Medulla oblongata (tissue), 1 donor: ENCODE results near the gene SLC38A2.

Source experiments
- DNase-seq: peaks from one replicate; pipeline ENCODE4 v3.0.0-alpha.2; 2015; ENCODE audit errors: extremely low spot score

SLC38A2 gene

GRCh38 chr12:46391630-46392029 is 19.1 kb upstream of the SLC38A2 start:
- DNase-seq, result no peak

DNA sequence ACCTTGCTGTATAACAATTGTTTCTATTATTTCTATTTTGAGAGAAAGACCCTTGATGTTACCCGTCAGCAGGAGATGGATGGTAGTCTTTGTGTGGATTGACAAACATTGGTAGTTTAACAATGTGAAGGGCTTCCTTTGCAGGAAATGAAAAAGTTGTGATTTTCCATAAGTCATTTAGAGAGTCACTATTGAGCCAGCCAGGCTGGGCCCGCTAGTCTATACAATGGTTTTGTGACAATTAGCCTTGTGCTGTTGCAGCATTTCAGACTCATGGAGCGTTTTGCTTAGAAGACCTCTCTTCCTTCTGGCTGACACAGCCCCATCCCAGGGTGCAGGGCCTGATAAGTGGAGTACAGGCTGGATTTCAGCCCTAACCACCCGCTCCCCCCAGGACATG is 18.3 kb upstream of the SLC38A2 start:
- DNase-seq, result no peak

GRCh38 chr12:46390304-46390703 is 17.7 kb upstream of the SLC38A2 start:
- no peak for DNase-seq

DNA sequence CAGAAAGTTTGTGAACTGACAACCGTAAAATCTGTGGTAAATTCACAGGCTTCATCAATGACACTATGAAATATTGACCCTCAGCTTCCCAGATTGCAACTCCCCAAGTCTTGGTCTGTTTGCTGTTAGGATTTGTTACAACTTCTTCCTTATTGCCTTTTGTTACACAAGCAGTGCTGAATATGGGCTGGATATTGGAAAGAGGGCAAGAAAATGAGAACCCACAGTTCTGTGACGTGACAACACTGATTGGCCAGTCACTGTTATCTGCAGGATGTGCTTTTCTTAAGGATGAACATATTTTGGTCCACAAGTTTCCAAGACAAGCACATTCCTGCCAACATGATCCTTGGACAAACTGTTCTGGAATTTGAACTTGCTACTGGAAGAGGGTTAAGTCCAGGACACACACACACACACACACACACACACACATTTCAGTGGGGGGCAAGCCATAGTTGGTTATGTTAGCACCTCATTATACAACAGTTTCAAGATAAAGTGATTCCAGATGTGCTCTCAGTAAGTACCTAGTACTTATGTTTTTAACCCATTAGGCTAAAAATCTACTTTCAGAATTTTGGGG is 16.6 kb upstream of the SLC38A2 start:
- no peak for DNase-seq

GRCh38 chr12:46388427-46389021 is 16.0 kb upstream of the SLC38A2 start:
- DNase-seq, result no peak

GRCh38 chr12:46387670-46388069 is 15.1 kb upstream of the SLC38A2 start:
- no peak for DNase-seq

GRCh38 chr12:46386877-46387629 is 14.5 kb upstream of the SLC38A2 start:
- peak; percentile 75 for DNase-seq

- no peak for DNase-seq
Measured at GRCh38 chr12:46386360-46386867, 13.8 kb upstream of the SLC38A2 start.

GRCh38 chr12:46385438-46385837 is 12.9 kb upstream of the SLC38A2 start:
- DNase-seq, result no peak

DNA sequence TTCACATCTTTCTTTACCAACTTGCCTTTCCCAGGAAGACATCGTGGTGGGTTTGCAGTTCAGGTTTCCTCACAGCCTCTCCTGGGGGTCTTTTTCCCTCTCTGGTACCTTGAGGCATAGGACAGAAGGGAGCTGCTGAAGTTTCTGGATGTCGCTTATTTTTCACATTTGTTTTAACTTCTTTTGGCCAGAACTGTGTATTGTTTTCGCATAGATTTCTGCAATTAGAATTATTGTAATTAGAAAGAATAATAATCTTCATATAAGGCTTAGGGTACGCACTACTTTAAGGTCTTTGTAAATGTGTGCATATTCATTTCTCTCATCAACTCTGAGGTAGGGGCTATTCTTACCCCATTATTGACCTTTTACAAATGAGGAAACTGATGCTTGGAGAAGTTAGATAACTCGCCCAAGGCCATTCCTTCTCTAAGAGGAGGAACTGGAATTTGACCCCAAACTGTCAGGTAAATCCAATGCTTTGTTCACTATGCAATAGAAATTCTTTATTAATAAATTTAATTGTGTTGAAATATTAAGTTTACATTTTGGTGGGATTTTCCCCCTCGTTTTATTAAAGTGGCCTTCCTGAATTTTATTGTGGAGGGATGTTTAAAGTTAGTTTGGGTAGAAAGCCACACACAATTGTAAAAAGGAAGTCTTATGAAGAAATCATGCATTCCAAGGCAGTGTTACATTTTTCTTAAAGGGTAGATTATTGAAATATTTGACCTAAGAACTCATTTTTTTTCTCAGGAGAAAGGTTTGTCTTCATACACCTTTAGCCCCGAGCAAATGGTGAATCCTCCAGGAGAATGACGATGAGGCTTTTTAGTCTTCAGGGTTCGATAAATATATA is 12.1 kb upstream of the SLC38A2 start:
- no peak for DNase-seq

DNA sequence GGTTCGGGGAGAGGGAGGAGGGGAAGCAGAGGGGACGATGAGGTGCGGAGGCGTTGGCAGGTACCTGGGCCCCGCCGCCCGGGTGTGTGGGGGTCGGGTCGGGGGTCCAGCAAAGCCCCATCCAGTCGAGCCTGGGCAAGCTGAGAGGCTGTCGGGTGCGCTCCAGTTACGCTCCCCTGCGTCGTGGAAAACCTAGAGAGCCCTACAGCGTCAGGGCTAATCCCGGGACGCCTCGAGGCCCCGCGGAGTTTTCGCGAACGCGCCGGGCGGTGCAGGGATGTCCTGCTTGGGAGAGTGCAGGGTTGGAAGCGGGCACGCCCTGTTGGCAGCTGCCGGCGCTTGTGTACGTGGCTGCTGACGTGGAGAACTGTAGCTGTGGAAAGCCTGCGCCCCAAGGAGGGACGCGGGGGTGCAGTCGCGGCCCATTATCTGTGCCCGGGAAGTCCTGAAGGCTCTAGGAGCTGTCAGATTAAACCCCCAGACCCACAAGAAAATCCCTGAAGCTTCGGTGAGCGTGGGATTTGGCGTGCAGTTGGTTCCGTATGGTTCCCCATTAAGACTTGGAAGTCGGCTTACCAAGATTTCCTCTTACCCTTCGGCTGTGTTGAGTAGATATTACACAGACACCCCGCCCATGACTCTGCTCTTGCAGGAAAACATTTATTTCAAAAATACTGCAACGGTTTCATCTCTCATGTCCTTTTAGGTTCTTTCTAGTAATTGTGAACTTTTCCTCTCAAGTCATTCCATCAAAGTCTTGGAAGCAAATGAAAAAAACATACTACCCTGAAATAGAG is 11.3 kb upstream of the SLC38A2 start:
- peak; percentile 87 for DNase-seq

GRCh38 chr12:46382964-46383653 is 10.5 kb upstream of the SLC38A2 start:
- peak; percentile 98 for DNase-seq

DNA sequence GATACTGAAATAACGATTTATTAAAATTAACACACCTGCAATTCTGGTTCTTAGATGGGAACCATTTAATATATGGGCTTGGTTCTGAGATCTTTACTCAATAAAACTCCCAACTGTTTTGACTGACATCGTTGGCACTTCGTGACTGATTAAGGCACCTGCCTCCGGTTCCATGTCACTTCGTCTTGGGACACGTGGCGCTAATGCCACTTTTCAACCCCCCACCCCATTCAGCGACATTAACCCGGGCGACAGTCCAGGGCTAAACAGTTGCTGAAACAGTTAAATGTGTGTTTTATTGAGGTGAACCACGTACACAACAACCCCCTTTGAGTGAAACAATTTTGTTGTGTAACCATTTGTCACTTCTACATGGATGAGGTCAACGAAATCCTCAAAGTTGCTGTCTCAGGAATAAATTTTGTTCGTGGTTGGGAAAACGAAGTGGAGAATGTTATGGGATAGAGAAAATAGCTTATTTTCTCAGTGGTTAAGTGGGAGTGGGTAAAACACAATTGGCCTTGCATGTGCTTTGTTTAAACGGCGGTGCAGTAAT is 9.9 kb upstream of the SLC38A2 start:
- peak; percentile 43 for DNase-seq

DNA sequence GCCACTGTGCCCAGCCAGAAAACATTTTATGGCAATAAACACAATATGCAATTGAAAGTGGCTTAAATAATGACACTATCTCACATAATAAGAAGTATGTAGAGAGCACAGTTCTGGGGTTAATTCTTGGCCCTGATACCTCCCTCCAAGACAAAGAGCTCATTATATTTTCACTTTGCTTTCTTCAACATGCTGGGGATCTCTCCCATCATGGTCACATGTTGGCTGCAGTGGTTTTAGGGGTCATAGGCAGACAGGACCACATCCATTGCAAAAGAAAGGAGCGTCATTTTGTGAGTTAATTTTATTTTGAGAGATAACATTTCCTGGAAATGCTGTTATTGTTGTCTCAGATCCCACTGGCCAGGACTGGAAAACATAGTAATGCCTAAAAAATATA is 8.3 kb upstream of the SLC38A2 start:
- no peak for DNase-seq

DNA sequence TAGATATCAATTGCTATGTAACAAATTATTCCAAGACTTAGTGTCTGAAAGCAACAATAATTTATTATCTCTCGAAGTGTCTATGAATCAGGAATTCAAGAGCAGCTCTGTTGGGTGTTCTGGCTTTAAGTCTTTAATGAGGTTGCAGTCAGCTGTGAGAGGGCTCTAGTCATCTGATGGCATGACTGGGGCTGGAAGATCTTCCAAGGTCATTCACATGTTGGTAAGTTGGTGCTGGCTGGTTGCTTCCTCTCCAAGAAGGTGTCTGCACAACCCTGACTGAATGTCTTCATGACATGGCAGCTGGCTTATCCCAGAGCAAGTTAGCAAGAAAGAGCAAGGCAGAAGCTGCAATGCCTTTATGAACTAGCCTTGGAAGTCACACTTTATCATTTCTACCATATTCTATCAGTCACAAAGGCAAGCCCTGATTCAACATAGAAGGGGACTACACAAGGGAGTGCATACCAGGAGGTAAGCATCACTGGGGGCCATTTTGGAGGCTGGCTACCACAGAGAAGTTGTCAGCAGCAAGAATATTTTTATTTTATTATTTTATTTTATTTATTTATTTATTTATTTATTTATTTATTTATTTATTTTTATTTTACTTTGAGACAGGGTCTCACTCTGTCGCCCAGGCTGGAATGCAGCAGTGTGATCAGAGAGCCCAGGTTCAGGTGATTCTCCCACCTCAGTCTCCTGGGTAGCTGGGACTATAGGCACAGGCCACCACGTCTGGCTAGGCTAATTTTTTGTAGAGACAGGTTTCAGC is 7.6 kb upstream of the SLC38A2 start:
- no peak for DNase-seq

DNA sequence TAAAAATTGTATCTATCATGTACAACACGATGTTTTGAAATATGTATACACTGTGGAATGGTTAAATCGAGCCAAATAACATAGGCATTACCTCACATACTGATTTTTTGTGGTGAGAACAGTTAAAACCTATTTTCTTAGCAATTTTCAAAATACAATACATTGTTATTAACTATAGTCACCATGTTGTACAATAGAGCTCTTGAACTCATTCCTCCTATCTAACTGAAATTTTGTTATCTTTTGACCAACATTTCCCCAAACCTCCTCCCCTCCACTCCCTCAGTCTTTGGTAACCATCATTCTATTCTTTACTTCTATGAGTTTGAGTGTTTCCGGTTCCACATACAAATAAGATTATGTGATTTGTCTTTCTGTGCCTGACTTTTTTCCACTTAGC is 6.8 kb upstream of the SLC38A2 start:
- DNase-seq, result no peak

DNA sequence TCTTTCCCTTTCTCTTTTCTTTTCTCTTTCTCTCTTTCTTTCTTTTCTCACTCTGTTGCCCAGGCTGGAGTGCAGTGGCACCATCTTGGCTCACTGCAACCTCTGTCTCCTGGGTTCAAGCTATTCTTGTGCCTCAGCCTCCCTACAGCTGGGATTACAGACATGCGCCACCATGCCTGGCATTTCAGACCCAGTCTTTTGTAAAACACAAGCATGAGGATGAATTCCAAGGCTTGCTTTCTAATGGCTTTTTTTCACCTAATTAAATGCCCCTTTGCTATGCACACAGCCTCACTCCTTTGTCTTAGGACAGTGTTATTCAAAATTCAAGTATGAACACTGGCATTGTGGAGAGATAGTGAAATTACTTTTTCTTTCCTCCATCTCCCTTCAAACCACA is 6.0 kb upstream of the SLC38A2 start:
- no peak for DNase-seq

DNA sequence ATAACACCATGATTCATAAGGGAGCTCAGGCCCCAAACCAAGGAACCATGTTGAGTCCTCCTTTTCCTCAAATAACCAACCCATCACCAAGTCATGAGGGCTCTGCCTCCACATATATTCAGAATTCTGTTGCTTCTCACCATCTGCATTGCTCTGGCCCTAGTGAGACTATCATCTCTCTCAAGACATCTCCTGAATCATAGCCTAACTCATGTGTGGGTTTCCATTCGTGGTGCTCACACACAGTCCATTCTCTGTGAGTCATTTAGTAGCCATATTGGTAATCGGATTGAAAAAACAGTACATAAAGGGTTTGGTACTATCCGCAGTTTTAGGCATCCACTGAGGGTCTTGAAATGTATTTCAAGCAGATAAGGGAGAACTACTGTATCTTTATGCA is 5.1 kb upstream of the SLC38A2 start:
- no peak for DNase-seq

DNA sequence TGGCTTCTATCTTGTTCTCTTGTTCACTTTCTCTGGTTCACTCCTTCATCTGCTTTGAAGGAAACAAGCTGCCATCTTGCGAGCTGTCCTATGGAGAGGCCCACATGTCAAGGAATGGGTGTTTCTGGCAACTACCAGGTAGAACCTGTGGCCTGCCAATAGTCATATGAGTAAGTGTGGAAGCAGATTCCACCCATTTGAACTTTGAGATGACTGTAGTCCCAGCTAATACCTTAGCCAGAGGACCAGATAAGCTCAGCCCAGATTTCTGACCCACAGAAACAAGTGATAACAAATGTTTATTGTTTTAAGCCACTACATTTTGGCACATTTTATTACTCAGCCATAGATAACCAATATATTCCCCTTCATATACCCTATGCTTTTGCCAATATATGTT is 4.0 kb upstream of the SLC38A2 start:
- DNase-seq, result no peak

GRCh38 chr12:46374711-46375110 is 2.1 kb upstream of the SLC38A2 start:
- DNase-seq, result no peak
